GM12878 (cell line): Measurements from ENCODE around the gene CWC27. TPM values are rescaled to one million over a fixed set of nuclear protein-coding genes. Genes with fewer than 3 reads are reported as not detected.

ENCODE experiments used
- ATAC-seq: fragments of 200-7000 bp; cut with Tn5 transposase; 3 replicates; pipeline ENCODE4 v1.9.1; 2020; ENCODE audit warnings: mild to moderate bottlenecking, moderate library complexity
- BruUV-seq: library from RNA; stranded (reverse); fragments of 400-500 nt; replicated peaks from 2 replicates; lab custom pipeline; 2021; lab: Mats Ljungman, UMichigan
- CTCF ChIA-PET: fragments of 300-600 bp; sonication (Branson Sonifier 250); formaldehyde crosslinking; extraction: SDS; loops from one replicate; lab custom pipeline; 2021; ENCODE audit warnings: inconsistent platforms; lab: Yijun Ruan, JAX
- POLR2A ChIA-PET: fragments of 350-600 bp; formaldehyde crosslinking; extraction: SDS; loops from one replicate; lab custom pipeline; 2021; ENCODE audit warnings: inconsistent platforms; lab: Charles Lee
- RAD21 ChIA-PET: fragments of 300-600 bp; sonication (Branson Sonifier 250); formaldehyde crosslinking; loops from one replicate; lab custom pipeline; 2023; ENCODE audit warnings: antibody characterized with exemption; ENCODE audit not compliant: unreplicated experiment; lab: Charles Lee
- SMC1A ChIA-PET: fragments of 300-600 bp; sonication (Branson Sonifier 250); formaldehyde crosslinking; loops from one replicate; lab custom pipeline; 2023; ENCODE audit not compliant: unreplicated experiment, uncharacterized antibody; lab: Charles Lee
- DNase-seq: peaks from one replicate; pipeline ENCODE4 v3.0.0-alpha.2; 2011; ENCODE audit warnings: low read depth, low spot score
- FAIRE-seq: peaks from 3 replicates; lab custom pipeline; 2011; peaks lifted over from hg19 to GRCh38; lab: Jason Lieb, UNC
- H2AFZ ChIP-seq: 2 replicates; pipeline ENCODE4 v1.6.0; 2011; ENCODE audit warnings: low read depth, low read length, control low read depth; ENCODE audit not compliant: control insufficient read depth
- H3K27ac ChIP-seq: 2 replicates; pipeline ENCODE4 v1.5.1; 2011; ENCODE audit warnings: control low read depth; ENCODE audit not compliant: control insufficient read depth, insufficient read depth
- H3K27me3 ChIP-seq, 2 experiments: replicated peaks in 1 of 2; 2 replicates each; pipeline versions ENCODE4 v1.6.0 to v1.6.1; 2011; ENCODE audit warnings: low read length in 1 of 2; ENCODE audit not compliant: control insufficient read depth in 2 of 2, insufficient read depth in 2 of 2
- H3K36me3 ChIP-seq, 2 experiments: 2 replicates each; pipeline ENCODE4 v1.5.1; 2011; ENCODE audit warnings: low read length in 1 of 2; ENCODE audit not compliant: control insufficient read depth in 2 of 2, insufficient read depth in 2 of 2
- H3K4me1 ChIP-seq: 2 replicates; pipeline ENCODE4 v1.6.1; 2011; ENCODE audit warnings: mild to moderate bottlenecking, low read length, moderate library complexity, mixed read lengths; ENCODE audit not compliant: control insufficient read depth, insufficient read depth
- H3K4me2 ChIP-seq: 2 replicates; pipeline ENCODE4 v1.6.0; 2011; ENCODE audit warnings: control low read depth; ENCODE audit not compliant: control insufficient read depth, insufficient read depth
- H3K4me3 ChIP-seq: fragments of 200-600 bp; sonication (generic); 2 replicates; pipeline ENCODE4 v1.5.1; 2016
- H3K79me2 ChIP-seq: 2 replicates; pipeline ENCODE4 v1.6.0; 2011; ENCODE audit warnings: low read length; ENCODE audit not compliant: control insufficient read depth, insufficient read depth
- H3K9ac ChIP-seq: 2 replicates; pipeline ENCODE4 v1.8.0; 2011; ENCODE audit warnings: low read length, control low read depth, mixed read lengths; ENCODE audit not compliant: control insufficient read depth, insufficient read depth
- H3K9me3 ChIP-seq: replicated peaks from 3 replicates; pipeline ENCODE4 v1.5.1; 2011; ENCODE audit warnings: mild to moderate bottlenecking, low read length; ENCODE audit not compliant: control insufficient read depth, insufficient read depth
- H4K20me1 ChIP-seq: 2 replicates; pipeline ENCODE4 v1.6.0; 2011; ENCODE audit not compliant: control insufficient read depth, insufficient read depth
- ATF3 ChIP-seq: IDR thresholded peaks from 2 replicates; pipeline ENCODE4 v1.6.1; 2011; ENCODE audit warnings: low read depth, mild to moderate bottlenecking, low read length, moderate library complexity, borderline replicate concordance; ENCODE audit errors: extremely low read depth
- CTCF ChIP-seq, 3 experiments: IDR thresholded peaks in 2 of 3; conservative IDR thresholded peaks in 1 of 3; 2 replicates each; pipeline ENCODE4 v1.5.1; 2011; ENCODE audit warnings: low read depth in 3 of 3, low read length in 3 of 3, mild to moderate bottlenecking in 3 of 3, control low read depth in 2 of 3, moderate library complexity in 2 of 3, inconsistent platforms in 1 of 3, mixed read lengths in 1 of 3; ENCODE audit not compliant: control insufficient read depth in 2 of 3, insufficient read depth in 1 of 3; ENCODE audit errors: extremely low read depth in 1 of 3
- DPF2 ChIP-seq: fragments of 450-650 bp; IDR thresholded peaks from 2 replicates; pipeline ENCODE4 v1.6.1; 2017; ENCODE audit warnings: mild to moderate bottlenecking
- HDAC2 ChIP-seq: fragments of 200-600 bp; sonication (generic); IDR thresholded peaks from 2 replicates; pipeline ENCODE4 v1.6.1; 2017
- POLR2AphosphoS2 ChIP-seq: IDR thresholded peaks from 2 replicates; pipeline ENCODE4 v1.6.1; 2011; ENCODE audit warnings: low read depth, mild to moderate bottlenecking, low read length, improper control_type of control experiment, moderate library complexity
- RAD21 ChIP-seq: IDR thresholded peaks from 2 replicates; pipeline ENCODE4 v1.6.1; 2011; ENCODE audit warnings: mild to moderate bottlenecking, low read depth, low read length, moderate library complexity; ENCODE audit not compliant: insufficient read depth
- SREBF1 ChIP-seq: IDR thresholded peaks from 2 replicates; pipeline ENCODE4 v1.6.1; 2012; ENCODE audit warnings: mild to moderate bottlenecking, low read length
- ZNF24 ChIP-seq: fragments of 450-650 bp; IDR thresholded peaks from 2 replicates; pipeline ENCODE4 v1.6.1; 2017; ENCODE audit warnings: antibody characterized with exemption, mild to moderate bottlenecking
- WGBS: methylation state at CpG from one replicate; pipeline ENCODE4 v1.1.6; 2016; ENCODE audit warnings: low lambda C conversion rate; ENCODE audit not compliant: insufficient replicate concordance, insufficient coverage; ENCODE audit errors: missing lambda C conversion rate; 5-methylcytosine and 5-hydroxymethylcytosine counted together
- in situ Hi-C: fragments of 300-500 bp; cut with MboI; formaldehyde crosslinking; loops from 9 replicates; pipeline ENCODE4 v1.14.3; 2018; ENCODE audit warnings: mixed read lengths
- intact Hi-C: fragments of 100-400 bp; cut with micrococcal nuclease; formaldehyde crosslinking; loops from one replicate; pipeline ENCODE4 v1.14.2; 2022; ENCODE audit not compliant: unreplicated experiment
- polyA plus RNA-seq, 11 experiments: library from polyadenylated mRNA; depleted of rRNA in 4 of 11; unstranded in 6 of 11; stranded (reverse) in 5 of 11; fragments of >200 nt; fragmentation: Nextera tagmentation in 4 of 11; fragmentation: Illumina TruSeq in 1 of 11; extraction: Ambion mirVana in 4 of 11; extraction: Trizol in 1 of 11; gene quantifications; 1 replicate in 1 of 11; 2 replicates in 10 of 11; pipeline versions ENCODE4 v1.2.1 to v1.2.3, GENCODE V29; 2011 to 2016; ENCODE audit warnings: inconsistent platforms in 2 of 11, missing spikeins in 2 of 11, low read depth in 1 of 11
- total RNA-seq, 4 experiments: library from RNA; depleted of rRNA in 3 of 4; stranded (reverse); fragments of >200 nt in 3 of 4; fragmentation: Illumina TruSeq in 1 of 4; extraction: Trizol in 1 of 4; gene quantifications; 2 replicates each; pipeline versions ENCODE4 v1.2.1 to v1.2.3, GENCODE V29; 2013 to 2021
- TF ChIP-seq, protein P1 (sequence below): fragments of 450-650 bp; IDR thresholded peaks from 2 replicates; pipeline ENCODE4 v1.6.1; 2017; ENCODE audit warnings: mild to moderate bottlenecking, low read depth, inconsistent platforms; ENCODE audit not compliant: poor library complexity, severe bottlenecking
- TF ChIP-seq, protein P2 (sequence below): fragments of 450-650 bp; IDR thresholded peaks from 2 replicates; pipeline ENCODE4 v1.6.1; 2017; ENCODE audit warnings: borderline replicate concordance
- TF ChIP-seq, protein P3 (sequence below): IDR thresholded peaks from 2 replicates; pipeline ENCODE4 v1.6.1; 2012; ENCODE audit warnings: low read depth, low read length, improper control_type of control experiment

Gene CWC27
- total and polyA plus RNA-seq, 10 of the 15 experiments (the other 5 are each of a cell fraction or from before 2014, with no cell fraction given) = 21.7 to 61.9 (median 47.0) TPM

DNA sequence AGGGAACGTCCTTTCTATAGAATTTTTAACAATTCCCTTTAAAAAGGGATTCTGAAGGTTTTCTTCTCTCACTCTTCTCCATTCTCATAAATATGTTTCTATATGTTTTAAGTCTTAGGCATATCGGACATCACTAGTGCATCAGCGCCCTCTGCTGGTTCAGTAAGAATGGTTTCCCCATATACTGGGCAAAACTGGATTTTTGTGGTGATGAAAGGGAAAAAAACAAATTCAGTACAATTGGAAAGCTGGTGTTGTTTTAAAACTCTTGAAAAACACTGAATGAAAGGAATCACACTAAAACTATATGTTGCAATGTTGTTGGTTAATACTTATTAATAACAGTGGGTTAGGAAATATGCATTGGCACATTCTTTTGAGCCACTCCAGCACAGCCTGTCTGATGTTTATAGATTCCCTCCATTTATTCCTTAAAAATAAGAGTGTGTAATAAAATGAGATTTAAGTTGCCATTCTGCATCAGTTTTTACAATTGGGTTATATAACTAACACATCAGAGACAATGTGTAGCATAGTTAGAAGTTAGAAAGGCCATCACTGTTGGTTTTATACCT is 15.8 kb downstream of the CWC27 start:
- Histone ChIP-seq H3K9ac (no peak overlapping the region), H3K79me2 (no peaks in the 10 kb centered on the region; the same call in 1 of the 2 replicates), H3K4me2 (no peak overlapping the region), H4K20me1 (no peaks in the 10 kb centered on the region), H3K4me3 (no peak overlapping the region), H2AFZ (no peak overlapping the region), H3K27me3 (no peaks in the 10 kb centered on the region), H3K9me3 (no peaks in the 10 kb centered on the region; the same call in 1 of the 3 replicates), H3K4me1 (no peaks in the 10 kb centered on the region), H3K36me3 (peaks cover 0 to 8% of the 10 kb centered on the region in 2 experiments; a peak in 2 of 4 replicates), H3K27ac (no peak overlapping the region)
- intact Hi-C loops = loop anchor here (1.0 to 10.0 kb wide), 5 partner anchors 57 to 640 kb away; no protein-coding TSS in a partner anchor
- 3% methylated on average over 3 of the region's 3 CpGs for WGBS
- ChIA-PET RAD21 (interaction anchor here (0.6 to 4.0 kb wide), 7 partner anchors 10 to 699 kb away, joined by 3 to 27 read pairs (median 5); partner anchors contain the start of genes CWC27 and SREK1IP1), CTCF (interaction anchor here (0.6 to 8.9 kb wide), 26 partner anchors 9 to 702 kb away, joined by 3 to 161 read pairs (median 4); partner anchors contain the start of genes CWC27 and SREK1IP1), POLR2A (no interaction called here), SMC1A (interaction anchor here (0.7 to 8.9 kb wide), 20 partner anchors 10 to 698 kb away, joined by 3 to 91 read pairs (median 5); no protein-coding TSS in a partner anchor)
- in situ Hi-C loops = loop anchor here (5.0 to 10.0 kb wide), 2 partner anchors 152 to 560 kb away; no protein-coding TSS in a partner anchor
- DNase-seq = peak; percentile 26
- ATAC-seq = peak; percentile 92
- BruUV-seq = no TSS peak
- peak; percentile 70 for FAIRE-seq
- TF ChIP-seq HDAC2 (no peak), POLR2AphosphoS2 (no peak), ZNF24 (no peak), CTCF (IDR thresholded peaks at IDR 0.05 in 2 of 3, conservative IDR thresholded peaks at IDR 0.05 in 1 of 3; ENCODE audit: control insufficient read depth in 2 of 3, extremely low read depth in 1 of 3, insufficient read depth in 1 of 3, low read depth in 3 of 3, low read length in 3 of 3) (peak; percentile 64 to 85 (median 70)), SREBF1 (no peak), RAD21 (peak; percentile 96), DPF2 (no peak), ATF3 (no peak)
- TF ChIP-seq, protein P1, sequence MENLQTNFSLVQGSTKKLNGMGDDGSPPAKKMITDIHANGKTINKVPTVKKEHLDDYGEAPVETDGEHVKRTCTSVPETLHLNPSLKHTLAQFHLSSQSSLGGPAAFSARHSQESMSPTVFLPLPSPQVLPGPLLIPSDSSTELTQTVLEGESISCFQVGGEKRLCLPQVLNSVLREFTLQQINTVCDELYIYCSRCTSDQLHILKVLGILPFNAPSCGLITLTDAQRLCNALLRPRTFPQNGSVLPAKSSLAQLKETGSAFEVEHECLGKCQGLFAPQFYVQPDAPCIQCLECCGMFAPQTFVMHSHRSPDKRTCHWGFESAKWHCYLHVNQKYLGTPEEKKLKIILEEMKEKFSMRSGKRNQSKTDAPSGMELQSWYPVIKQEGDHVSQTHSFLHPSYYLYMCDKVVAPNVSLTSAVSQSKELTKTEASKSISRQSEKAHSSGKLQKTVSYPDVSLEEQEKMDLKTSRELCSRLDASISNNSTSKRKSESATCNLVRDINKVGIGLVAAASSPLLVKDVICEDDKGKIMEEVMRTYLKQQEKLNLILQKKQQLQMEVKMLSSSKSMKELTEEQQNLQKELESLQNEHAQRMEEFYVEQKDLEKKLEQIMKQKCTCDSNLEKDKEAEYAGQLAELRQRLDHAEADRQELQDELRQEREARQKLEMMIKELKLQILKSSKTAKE = peak; percentile 52
- TF ChIP-seq, protein P2, sequence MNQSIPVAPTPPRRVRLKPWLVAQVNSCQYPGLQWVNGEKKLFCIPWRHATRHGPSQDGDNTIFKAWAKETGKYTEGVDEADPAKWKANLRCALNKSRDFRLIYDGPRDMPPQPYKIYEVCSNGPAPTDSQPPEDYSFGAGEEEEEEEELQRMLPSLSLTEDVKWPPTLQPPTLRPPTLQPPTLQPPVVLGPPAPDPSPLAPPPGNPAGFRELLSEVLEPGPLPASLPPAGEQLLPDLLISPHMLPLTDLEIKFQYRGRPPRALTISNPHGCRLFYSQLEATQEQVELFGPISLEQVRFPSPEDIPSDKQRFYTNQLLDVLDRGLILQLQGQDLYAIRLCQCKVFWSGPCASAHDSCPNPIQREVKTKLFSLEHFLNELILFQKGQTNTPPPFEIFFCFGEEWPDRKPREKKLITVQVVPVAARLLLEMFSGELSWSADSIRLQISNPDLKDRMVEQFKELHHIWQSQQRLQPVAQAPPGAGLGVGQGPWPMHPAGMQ = no peak
- TF ChIP-seq, protein P3, sequence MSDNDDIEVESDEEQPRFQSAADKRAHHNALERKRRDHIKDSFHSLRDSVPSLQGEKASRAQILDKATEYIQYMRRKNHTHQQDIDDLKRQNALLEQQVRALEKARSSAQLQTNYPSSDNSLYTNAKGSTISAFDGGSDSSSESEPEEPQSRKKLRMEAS = no peak
